Stomach (tissue), 9 donors: ENCODE measurements around the gene DOCK11. TPM values are rescaled to one million over a fixed set of nuclear protein-coding genes. Genes with fewer than 3 reads are reported as not detected.
"Not testable (repeated sequence)": the region's sequence is repeated elsewhere in the genome, so short reads cannot be mapped to it uniquely, and the experiment has no call there.

ENCODE experiments used
- DNase-seq, 2 donors: peaks; one replicate each; pipeline versions ENCODE4 v3.0.0 to v3.0.0-alpha.2; 2013 to 2019
- H3K27ac ChIP-seq, 5 donors: fragments of 200-600 bp in 4 of 5; sonication (generic) in 4 of 5; one replicate each; pipeline ENCODE4 v1.5.1; 2013 to 2019; ENCODE audit warnings: mild to moderate bottlenecking in 1 of 5, moderate library complexity in 1 of 5
- H3K27me3 ChIP-seq, 3 donors: fragments of 200-600 bp; sonication (generic); one replicate each; pipeline ENCODE4 v1.5.1; 2017 to 2019; ENCODE audit warnings: mixed run types in 1 of 3
- H3K36me3 ChIP-seq, 4 donors: fragments of 200-600 bp; sonication (generic); 1 replicate in 3 of 4; 2 replicates in 1 of 4; pipeline ENCODE4 v1.5.1; 2016 to 2019
- H3K4me1 ChIP-seq, 4 donors: fragments of 200-600 bp; sonication (generic); one replicate each; pipeline ENCODE4 v1.5.1; 2016 to 2019
- H3K4me3 ChIP-seq, 4 donors: fragments of 200-600 bp; sonication (generic) in 3 of 4; one replicate each; pipeline ENCODE4 v1.5.1; 2016 to 2019; ENCODE audit warnings: mild to moderate bottlenecking in 1 of 4
- H3K9me3 ChIP-seq, 4 donors: fragments of 200-600 bp; sonication (generic); one replicate each; pipeline ENCODE4 v1.5.1; 2016 to 2019
- EP300 ChIP-seq: sonication (generic); formaldehyde crosslinking; IDR thresholded peaks from one replicate; pipeline ENCODE4 v1.6.1; 2017; ENCODE audit warnings: antibody characterized with exemption
- POLR2A ChIP-seq, 4 donors: fragments of 450-650 bp; IDR thresholded peaks; one replicate each; pipeline ENCODE4 v1.6.1; 2016; ENCODE audit warnings: antibody characterized with exemption in 4 of 4, control low read depth in 2 of 4, mild to moderate bottlenecking in 1 of 4, moderate library complexity in 1 of 4
- POLR2AphosphoS5 ChIP-seq, 3 donors: sonication (generic); formaldehyde crosslinking; IDR thresholded peaks; one replicate each; pipeline ENCODE4 v1.6.1; 2016; ENCODE audit warnings: antibody characterized with exemption in 3 of 3
- WGBS, 5 donors: extraction: QIAGEN DNeasy Blood & Tissue Kit in 3 of 5; methylation state at CpG; one replicate each; pipeline versions ENCODE4 v1.1.5 to v1.1.7; 2013 to 2018; 5-methylcytosine and 5-hydroxymethylcytosine counted together
- intact Hi-C: fragments of 100-400 bp; cut with DNase I; formaldehyde crosslinking; loops from one replicate; pipeline ENCODE4 v1.15.1; 2023; ENCODE audit warnings: low total_unique reads
- polyA plus RNA-seq, 3 donors: library from polyadenylated mRNA; stranded (reverse); fragments of 200-250 nt; gene quantifications; one replicate each; pipeline ENCODE4 v1.2.3, GENCODE V29; 2013
- total RNA-seq, 5 donors: library from RNA; depleted of rRNA; stranded (reverse); fragments of >200 nt; gene quantifications; one replicate each; pipeline versions ENCODE4 v1.1.0 to v1.2.3, GENCODE V29; 2014 to 2016
- TF ChIP-seq, protein P1 (sequence below), 7 experiments: fragments of 450-650 bp in 4 of 7; fragments of 200-600 bp in 3 of 7; sonication (generic) in 3 of 7; IDR thresholded peaks; one replicate each; pipeline ENCODE4 v1.5.1; 2016 to 2019; ENCODE audit warnings: antibody characterized with exemption in 7 of 7, control low read depth in 2 of 7, mild to moderate bottlenecking in 1 of 7
- donor health status: healthy with polysubstance abuse.
- donor health status: Bipolar disorder and iron deficiency.
- donor health status: healthy.

Gene DOCK11
- total and polyA plus RNA-seq, 8 donors: 3.5 to 34.0 (median 6.2) TPM

DNA sequence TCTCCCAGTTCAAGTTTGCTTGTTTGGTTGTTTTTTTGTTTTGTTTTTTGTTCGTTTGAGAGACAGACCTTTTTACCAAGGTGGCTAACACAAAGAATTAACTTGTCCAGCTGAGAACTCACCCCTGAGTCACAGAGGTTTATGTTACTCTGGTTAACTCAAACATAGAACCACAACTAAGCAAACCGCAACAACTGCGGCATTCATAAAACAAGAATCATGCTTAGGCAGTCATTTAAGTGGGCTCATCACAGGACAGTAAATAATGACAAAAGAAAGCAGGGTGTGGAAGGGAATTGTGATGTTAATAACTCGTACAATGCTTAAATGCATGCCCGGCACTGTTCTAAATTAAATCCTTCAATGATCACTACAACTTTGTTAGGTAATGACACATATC, 207.1 kb downstream of the DOCK11 start:
- 80 to 92% (median 85%) methylated on average over 5 of the region's 5 CpGs for WGBS, 5 donors
- Histone ChIP-seq H3K4me1 (no peaks in the 10 kb centered on the region), H3K4me3 (no peak overlapping the region), H3K27me3 (no peaks in the 10 kb centered on the region), H3K27ac (no peak overlapping the region), H3K36me3 (no peaks in the 10 kb centered on the region), H3K9me3 (peaks cover 0 to 8% (median 0%) of the 10 kb centered on the region in 4 donors)
- DNase-seq: no peak
- intact Hi-C loops: no loop called here
- TF ChIP-seq POLR2A (IDR thresholded peaks at IDR 0.05) (no peak), EP300 (no peak), POLR2AphosphoS5 (IDR thresholded peaks at IDR 0.05) (no peak)

DNA sequence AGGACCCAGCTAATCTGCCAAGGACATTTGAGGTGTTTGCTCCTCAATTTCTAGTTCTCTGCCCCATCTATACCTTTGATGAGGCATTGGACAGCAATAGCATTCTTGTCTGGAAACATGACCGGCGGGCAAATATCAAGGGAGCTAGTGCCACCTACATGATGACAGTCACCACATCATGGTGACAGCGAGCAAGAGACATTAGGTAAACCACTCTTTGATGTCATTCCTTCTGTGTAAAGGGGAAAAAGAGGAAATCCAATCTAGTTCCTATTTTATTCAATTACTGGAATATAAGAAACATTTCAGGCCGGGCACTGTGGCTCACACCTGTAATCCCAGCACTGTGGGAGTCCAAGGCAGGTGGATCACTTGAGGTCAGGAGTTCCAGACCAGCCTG, 211.1 kb downstream of the DOCK11 start:
- no peaks in the 10 kb centered on the region for H3K4me1 ChIP-seq
- no peak overlapping the region for H3K4me3 ChIP-seq
- H3K36me3 ChIP-seq: no peaks in the 10 kb centered on the region
- DNase-seq: no peak
- WGBS, 5 donors: 75 to 95% (median 83%) methylated on average over 4 of the region's 4 CpGs
- intact Hi-C loops: no loop called here
- peaks cover 0 to 8% (median 0%) of the 10 kb centered on the region in 4 donors for H3K9me3 ChIP-seq
- TF ChIP-seq, protein P1, sequence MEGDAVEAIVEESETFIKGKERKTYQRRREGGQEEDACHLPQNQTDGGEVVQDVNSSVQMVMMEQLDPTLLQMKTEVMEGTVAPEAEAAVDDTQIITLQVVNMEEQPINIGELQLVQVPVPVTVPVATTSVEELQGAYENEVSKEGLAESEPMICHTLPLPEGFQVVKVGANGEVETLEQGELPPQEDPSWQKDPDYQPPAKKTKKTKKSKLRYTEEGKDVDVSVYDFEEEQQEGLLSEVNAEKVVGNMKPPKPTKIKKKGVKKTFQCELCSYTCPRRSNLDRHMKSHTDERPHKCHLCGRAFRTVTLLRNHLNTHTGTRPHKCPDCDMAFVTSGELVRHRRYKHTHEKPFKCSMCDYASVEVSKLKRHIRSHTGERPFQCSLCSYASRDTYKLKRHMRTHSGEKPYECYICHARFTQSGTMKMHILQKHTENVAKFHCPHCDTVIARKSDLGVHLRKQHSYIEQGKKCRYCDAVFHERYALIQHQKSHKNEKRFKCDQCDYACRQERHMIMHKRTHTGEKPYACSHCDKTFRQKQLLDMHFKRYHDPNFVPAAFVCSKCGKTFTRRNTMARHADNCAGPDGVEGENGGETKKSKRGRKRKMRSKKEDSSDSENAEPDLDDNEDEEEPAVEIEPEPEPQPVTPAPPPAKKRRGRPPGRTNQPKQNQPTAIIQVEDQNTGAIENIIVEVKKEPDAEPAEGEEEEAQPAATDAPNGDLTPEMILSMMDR (IDR thresholded peaks at IDR 0.05): no peak
- no peak for TF ChIP-seq POLR2A (IDR thresholded peaks at IDR 0.05)
- TF ChIP-seq EP300: no peak
- no peak for TF ChIP-seq POLR2AphosphoS5 (IDR thresholded peaks at IDR 0.05)
- H3K27me3 ChIP-seq: no peaks in the 10 kb centered on the region
- H3K27ac ChIP-seq: no peak overlapping the region

DNA sequence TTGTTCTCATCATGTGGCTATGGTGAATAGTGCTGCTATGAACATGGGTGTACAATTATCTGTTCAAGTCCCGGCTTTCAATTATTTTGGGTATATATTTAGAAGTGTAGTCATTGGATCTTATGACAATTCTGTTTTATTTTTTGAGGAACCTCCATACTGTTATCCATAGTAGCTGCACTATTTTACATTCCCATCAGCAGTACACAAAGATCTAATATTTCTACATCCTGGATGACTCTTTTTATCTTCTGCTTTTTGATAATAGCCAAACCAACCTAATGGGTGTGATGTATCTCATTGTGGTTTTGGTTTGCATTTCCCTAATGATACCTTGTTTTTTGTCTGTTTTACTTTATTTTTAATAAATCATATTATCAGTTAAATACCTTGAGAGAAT, 218.9 kb downstream of the DOCK11 start:
- intact Hi-C loops: no loop called here
- Histone ChIP-seq H3K4me1 (no peaks in the 10 kb centered on the region), H3K27ac (no peak overlapping the region), H3K27me3 (no peaks in the 10 kb centered on the region), H3K9me3 (no peaks in the 10 kb centered on the region), H3K4me3 (no peak overlapping the region), H3K36me3 (no peaks in the 10 kb centered on the region)
- DNase-seq: no peak
- TF ChIP-seq POLR2A (IDR thresholded peaks at IDR 0.05) (no peak), EP300 (no peak), POLR2AphosphoS5 (IDR thresholded peaks at IDR 0.05) (no peak)
- TF ChIP-seq, protein P1 (IDR thresholded peaks at IDR 0.05): no peak
- 82 to 95% (median 91%) methylated on average over 1 of the region's 1 CpG for WGBS, 5 donors

DNA sequence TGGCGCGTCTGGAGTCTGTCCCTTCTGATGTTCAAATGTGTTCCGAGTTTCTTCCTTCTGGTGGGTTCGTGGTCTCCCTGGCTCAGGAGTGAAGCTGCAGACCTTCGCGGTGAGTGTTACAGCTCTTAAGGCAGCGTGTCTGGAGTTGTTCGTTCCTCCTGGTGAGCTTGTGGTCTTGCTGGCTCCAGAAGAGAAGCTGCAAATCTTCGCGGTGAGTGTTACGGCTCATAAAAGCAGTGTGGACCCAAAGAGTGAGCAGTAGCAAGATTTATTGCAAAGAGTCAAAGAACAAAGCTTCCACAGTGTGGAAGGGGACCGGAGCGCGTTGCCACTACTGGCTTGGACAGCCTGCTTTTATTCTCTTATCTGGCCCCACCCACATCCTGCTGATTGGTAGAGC, 220.3 kb downstream of the DOCK11 start:
- H3K9me3 ChIP-seq, H3K36me3 ChIP-seq, H3K4me3 ChIP-seq, DNase-seq, intact Hi-C loops, H3K4me1 ChIP-seq, H3K27ac ChIP-seq, H3K27me3 ChIP-seq: not testable (repeated sequence)
- WGBS, 5 donors: 81 to 93% (median 88%) methylated on average over 12 to 14 of the region's 14 CpGs

DNA sequence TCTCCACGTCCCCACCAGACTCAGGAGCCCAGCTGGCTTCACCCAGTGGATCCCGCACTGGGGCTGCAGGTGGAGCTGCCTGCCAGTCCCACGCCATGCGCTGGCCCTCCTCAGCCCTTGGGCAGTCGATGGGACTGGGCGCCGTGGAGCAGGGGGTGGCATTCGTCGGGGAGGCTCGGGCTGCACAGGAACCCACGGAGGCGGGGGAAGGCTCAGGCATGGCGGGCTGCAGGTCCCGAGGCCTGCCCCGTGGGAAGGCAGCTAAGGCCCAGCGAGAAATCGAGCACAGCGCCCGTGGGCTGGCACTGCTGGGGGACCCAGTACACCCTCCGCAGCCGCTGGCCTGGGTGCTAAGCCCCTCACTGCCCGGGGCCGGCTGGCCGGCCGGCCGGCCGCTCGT, 221.2 kb downstream of the DOCK11 start:
- DNase-seq, intact Hi-C loops, H3K27me3 ChIP-seq, H3K36me3 ChIP-seq, H3K4me1 ChIP-seq, H3K9me3 ChIP-seq, H3K4me3 ChIP-seq: not testable (repeated sequence)
- H3K27ac ChIP-seq: peak overlapping the region in 1 of 5 donors; percentile 39
- 91 to 100% (median 95%) methylated on average over 5 to 28 of the region's 28 CpGs for WGBS, 5 donors

DNA sequence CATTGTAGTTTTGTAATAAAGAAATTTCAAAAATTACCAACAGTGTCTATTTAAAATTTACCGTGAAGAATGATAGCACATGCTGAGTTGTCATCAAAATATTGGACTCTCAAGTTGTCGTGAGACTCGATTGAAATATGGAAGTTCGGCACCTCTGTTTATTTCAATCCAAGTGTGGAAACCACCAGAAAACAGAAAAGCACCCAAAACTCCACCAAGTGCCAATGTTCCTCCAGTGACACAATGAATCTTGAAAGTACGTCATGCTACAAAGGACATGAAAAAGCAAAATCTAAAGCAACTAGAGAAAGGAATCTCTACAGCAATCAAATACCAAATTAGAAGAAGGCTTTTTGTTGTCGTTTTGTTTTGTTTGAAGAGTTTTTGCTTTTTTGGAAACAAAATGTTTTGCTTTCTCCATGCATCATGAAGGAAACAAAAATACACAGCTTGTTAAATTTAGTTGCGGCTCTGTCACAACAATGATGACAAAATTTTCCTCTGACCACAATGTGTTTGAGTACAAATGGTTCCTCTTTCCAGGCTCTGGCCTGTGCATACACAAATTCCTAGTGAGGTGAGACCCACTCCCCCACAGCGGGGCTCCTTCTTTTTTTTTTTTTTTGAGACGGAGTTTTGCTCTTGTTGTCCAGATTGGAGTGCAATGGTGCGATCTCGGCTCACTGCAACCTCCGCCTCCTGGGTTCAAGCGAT, 222.2 kb downstream of the DOCK11 start:
- DNase-seq: no peak
- no peak overlapping the region for H3K4me3 ChIP-seq
- H3K4me1 ChIP-seq: no peaks in the 10 kb centered on the region
- H3K27ac ChIP-seq: peak overlapping the region in 2 of 5 donors; percentile 53 to 57
- H3K9me3 ChIP-seq: no peaks in the 10 kb centered on the region
- H3K27me3 ChIP-seq: no peaks in the 10 kb centered on the region
- intact Hi-C loops: no loop called here
- no peak for TF ChIP-seq POLR2A (IDR thresholded peaks at IDR 0.05)
- TF ChIP-seq EP300: no peak
- TF ChIP-seq POLR2AphosphoS5 (IDR thresholded peaks at IDR 0.05): no peak
- TF ChIP-seq, protein P1 (IDR thresholded peaks at IDR 0.05): no peak
- WGBS, 5 donors: 84 to 88% (median 87%) methylated on average over 12 to 13 of the region's 13 CpGs
- no peaks in the 10 kb centered on the region for H3K36me3 ChIP-seq
